SU-DHL-6 (cell line): Measurements from ENCODE around the gene ARHGAP8.

Source experiments
- CTCF ChIP-seq: fragments of 200-600 bp; sonication (generic); IDR thresholded peaks from one replicate; pipeline ENCODE4 v1.5.1; 2017; ENCODE audit warnings: antibody characterized with exemption, mild to moderate bottlenecking, low read length, moderate library complexity; ENCODE audit not compliant: insufficient read depth, poor library complexity, severe bottlenecking
- EZH2phosphoT487 ChIP-seq: fragments of 200-600 bp; sonication (generic), shearing (Covaris generic); conservative IDR thresholded peaks from 2 replicates; pipeline ENCODE4 v1.6.1; 2018; ENCODE audit warnings: mild to moderate bottlenecking, antibody characterized with exemption, low read length, moderate library complexity, mixed read lengths

GRCh38 chr22:44782363-44782963 is 30.1 kb downstream of the ARHGAP8 start:
- TF ChIP-seq CTCF (no peak), EZH2phosphoT487 (no peak)
